Activated T-helper 17 cell treated with anti-CD3 and anti-CD28 coated beads, Interleukin-2, amount 50 U/mL, for 72 hours (primary cell): ENCODE measurements around the gene YJEFN3. TPM values are rescaled to one million over a fixed set of nuclear protein-coding genes. Genes with fewer than 3 reads are reported as not detected.

Source experiments
- ATAC-seq: fragments of 150-1000 bp; cut with Tn5 transposase; replicated peaks from 2 replicates; pipeline ENCODE4 v1.10.0; 2021; ENCODE audit warnings: mild to moderate bottlenecking, moderate library complexity
- H3K27ac Mint-ChIP-seq: one replicate; pipeline ENCODE4 v1.8.0; 2022; ENCODE audit warnings: mixed read lengths
- H3K27me3 Mint-ChIP-seq: one replicate; pipeline ENCODE4 v1.8.0; 2022; ENCODE audit warnings: mixed read lengths
- H3K36me3 Mint-ChIP-seq: one replicate; pipeline ENCODE4 v1.8.0; 2022; ENCODE audit warnings: low read depth, mild to moderate bottlenecking, mixed read lengths
- H3K4me1 Mint-ChIP-seq: one replicate; pipeline ENCODE4 v1.8.0; 2022; ENCODE audit warnings: mixed read lengths
- H3K4me3 Mint-ChIP-seq: one replicate; pipeline ENCODE4 v1.8.0; 2022; ENCODE audit warnings: mild to moderate bottlenecking, mixed read lengths
- H3K9me3 Mint-ChIP-seq: one replicate; pipeline ENCODE4 v1.8.0; 2022; ENCODE audit warnings: mixed read lengths
- total RNA-seq, 2 donors: library from RNA; stranded (reverse); gene quantifications; one replicate each; pipeline ENCODE4 v1.2.3, GENCODE V29; 2022

The YJEFN3 gene
- total RNA-seq, 2 donors from 2014 or later: 6.7 to 10.3 TPM

- Mint-ChIP-seq H3K36me3 (no peaks in the 10 kb centered on the region), H3K27ac (no peak overlapping the region), H3K9me3 (no peaks in the 10 kb centered on the region), H3K4me3 (no peak overlapping the region), H3K27me3 (no peaks in the 10 kb centered on the region), H3K4me1 (no peaks in the 10 kb centered on the region)
- no peak for ATAC-seq
Observed at GRCh38 chr19:19544954-19545591, 16.4 kb downstream of the YJEFN3 start.

GRCh38 chr19:19545707-19546106, 17.0 kb downstream of the YJEFN3 start:
- Mint-ChIP-seq H3K27ac (no peak overlapping the region), H3K9me3 (no peaks in the 10 kb centered on the region), H3K27me3 (no peaks in the 10 kb centered on the region), H3K4me1 (no peaks in the 10 kb centered on the region), H3K36me3 (no peaks in the 10 kb centered on the region), H3K4me3 (no peak overlapping the region)
- ATAC-seq: no peak

GRCh38 chr19:19546751-19547162, 18.0 kb downstream of the YJEFN3 start:
- H3K27me3 Mint-ChIP-seq: no peaks in the 10 kb centered on the region
- H3K4me1 Mint-ChIP-seq: no peaks in the 10 kb centered on the region
- no peak for ATAC-seq
- H3K9me3 Mint-ChIP-seq: no peaks in the 10 kb centered on the region
- no peaks in the 10 kb centered on the region for H3K36me3 Mint-ChIP-seq
- no peak overlapping the region for H3K4me3 Mint-ChIP-seq
- no peak overlapping the region for H3K27ac Mint-ChIP-seq

GRCh38 chr19:19547674-19548336, 19.1 kb downstream of the YJEFN3 start:
- Mint-ChIP-seq H3K4me1 (no peaks in the 10 kb centered on the region), H3K27me3 (no peaks in the 10 kb centered on the region), H3K4me3 (no peak overlapping the region), H3K36me3 (no peaks in the 10 kb centered on the region), H3K9me3 (no peaks in the 10 kb centered on the region), H3K27ac (no peak overlapping the region)
- no peak for ATAC-seq

GRCh38 chr19:19548915-19549759, 20.4 kb downstream of the YJEFN3 start:
- no peaks in the 10 kb centered on the region for H3K4me1 Mint-ChIP-seq
- no peaks in the 10 kb centered on the region for H3K9me3 Mint-ChIP-seq
- H3K27me3 Mint-ChIP-seq: no peaks in the 10 kb centered on the region
- no peak overlapping the region for H3K27ac Mint-ChIP-seq
- no peaks in the 10 kb centered on the region for H3K36me3 Mint-ChIP-seq
- H3K4me3 Mint-ChIP-seq: no peak overlapping the region
- ATAC-seq: no peak

GRCh38 chr19:19549804-19550464, 21.2 kb downstream of the YJEFN3 start:
- Mint-ChIP-seq H3K4me1 (peaks cover 5% of the 10 kb centered on the region), H3K9me3 (no peaks in the 10 kb centered on the region), H3K36me3 (no peaks in the 10 kb centered on the region), H3K27me3 (no peaks in the 10 kb centered on the region), H3K27ac (no peak overlapping the region), H3K4me3 (no peak overlapping the region)
- ATAC-seq: no peak

GRCh38 chr19:19550485-19550929, 21.8 kb downstream of the YJEFN3 start:
- Mint-ChIP-seq H3K36me3 (no peaks in the 10 kb centered on the region), H3K4me3 (no peak overlapping the region), H3K4me1 (peaks cover 5% of the 10 kb centered on the region), H3K9me3 (no peaks in the 10 kb centered on the region), H3K27ac (no peak overlapping the region), H3K27me3 (no peaks in the 10 kb centered on the region)
- ATAC-seq: no peak

GRCh38 chr19:19550972-19551852, 22.5 kb downstream of the YJEFN3 start:
- H3K4me3 Mint-ChIP-seq: no peak overlapping the region
- H3K36me3 Mint-ChIP-seq: no peaks in the 10 kb centered on the region
- H3K9me3 Mint-ChIP-seq: no peaks in the 10 kb centered on the region
- ATAC-seq: no peak
- H3K27me3 Mint-ChIP-seq: no peaks in the 10 kb centered on the region
- H3K4me1 Mint-ChIP-seq: peaks cover 5% of the 10 kb centered on the region
- no peak overlapping the region for H3K27ac Mint-ChIP-seq

GRCh38 chr19:19551853-19552192, 23.1 kb downstream of the YJEFN3 start:
- Mint-ChIP-seq H3K27me3 (no peaks in the 10 kb centered on the region), H3K36me3 (no peaks in the 10 kb centered on the region), H3K4me1 (peaks cover 5% of the 10 kb centered on the region), H3K9me3 (no peaks in the 10 kb centered on the region), H3K27ac (no peak overlapping the region), H3K4me3 (no peak overlapping the region)
- ATAC-seq: no peak

GRCh38 chr19:19552798-19553197, 24.1 kb downstream of the YJEFN3 start:
- H3K27ac Mint-ChIP-seq: no peak overlapping the region
- no peaks in the 10 kb centered on the region for H3K36me3 Mint-ChIP-seq
- no peaks in the 10 kb centered on the region for H3K9me3 Mint-ChIP-seq
- ATAC-seq: peak; percentile 39
- H3K27me3 Mint-ChIP-seq: no peaks in the 10 kb centered on the region
- no peak overlapping the region for H3K4me3 Mint-ChIP-seq
- H3K4me1 Mint-ChIP-seq: peaks cover 5% of the 10 kb centered on the region

- no peak overlapping the region for H3K27ac Mint-ChIP-seq
- peaks cover 3% of the 10 kb centered on the region for H3K36me3 Mint-ChIP-seq
- ATAC-seq: no peak
Observed at GRCh38 chr19:19553670-19554069, 25.0 kb downstream of the YJEFN3 start.

GRCh38 chr19:19554074-19555023, 25.6 kb downstream of the YJEFN3 start:
- peak; percentile 76 for ATAC-seq
- Mint-ChIP-seq H3K27me3 (no peaks in the 10 kb centered on the region), H3K4me1 (peaks cover 16% of the 10 kb centered on the region), H3K9me3 (no peaks in the 10 kb centered on the region), H3K4me3 (no peak overlapping the region), H3K27ac (no peak overlapping the region), H3K36me3 (peaks cover 10% of the 10 kb centered on the region)

More at GRCh38 chr19:19553670-19554069, 25.0 kb downstream of the YJEFN3 start:
- no peak overlapping the region for H3K4me3 Mint-ChIP-seq
- H3K4me1 Mint-ChIP-seq: peaks cover 10% of the 10 kb centered on the region
- no peaks in the 10 kb centered on the region for H3K27me3 Mint-ChIP-seq
- H3K9me3 Mint-ChIP-seq: no peaks in the 10 kb centered on the region

GRCh38 chr19:19558055-19558454, 29.3 kb downstream of the YJEFN3 start:
- H3K9me3 Mint-ChIP-seq: no peaks in the 10 kb centered on the region
- peak overlapping the region; percentile 77 for H3K27ac Mint-ChIP-seq
- no peak overlapping the region for H3K4me3 Mint-ChIP-seq
- no peak for ATAC-seq
- peaks cover 46% of the 10 kb centered on the region for H3K36me3 Mint-ChIP-seq
- H3K27me3 Mint-ChIP-seq: no peaks in the 10 kb centered on the region
- H3K4me1 Mint-ChIP-seq: peaks cover 21% of the 10 kb centered on the region
